H1 (cell line): ENCODE data around the gene IQCF5. TPM values are rescaled to one million over a fixed set of nuclear protein-coding genes. Genes with fewer than 3 reads are reported as not detected.
"Not testable (repeated sequence)": the region's sequence is repeated elsewhere in the genome, so short reads cannot be mapped to it uniquely, and the experiment has no call there.

ENCODE experiments used
- CTCF ChIA-PET: fragments of 300-600 bp; sonication (Branson Sonifier 250); formaldehyde crosslinking; loops from one replicate; lab custom pipeline; 2021; ENCODE audit not compliant: partially characterized antibody; lab: Charles Lee
- POLR2A ChIA-PET: fragments of 300-600 bp; sonication (Branson Sonifier 250); formaldehyde crosslinking; loops from one replicate; lab custom pipeline; 2021; ENCODE audit warnings: inconsistent platforms; ENCODE audit not compliant: partially characterized antibody; lab: Charles Lee
- DNase-seq, 2 experiments: peaks; one replicate each; pipeline versions ENCODE4 v3.0.0 to v3.0.0-alpha.2; 2010 to 2022; ENCODE audit warnings: low spot score in 2 of 2, low read depth in 1 of 2, mixed read lengths in 1 of 2
- FAIRE-seq: peaks from 2 replicates; lab custom pipeline; 2011; peaks lifted over from hg19 to GRCh38; lab: Jason Lieb, UNC
- H2AFZ ChIP-seq: 2 replicates; pipeline ENCODE4 v1.8.1; 2012; ENCODE audit warnings: low read length, inconsistent platforms
- H2AK5ac ChIP-seq: 2 replicates; pipeline ENCODE4 v1.6.1; 2013; ENCODE audit warnings: low read depth, low read length
- H2BK120ac ChIP-seq: replicated peaks from 2 replicates; pipeline ENCODE3; 2013; ENCODE audit warnings: low read depth, low read length, inconsistent platforms
- H2BK12ac ChIP-seq: 2 replicates; pipeline ENCODE4 v1.6.1; 2013; ENCODE audit warnings: low read depth, low read length
- H2BK15ac ChIP-seq: 2 replicates; pipeline ENCODE4 v1.6.1; 2013; ENCODE audit warnings: low read length
- H2BK20ac ChIP-seq: 2 replicates; pipeline ENCODE4 v1.6.1; 2013; ENCODE audit warnings: low read length
- H2BK5ac ChIP-seq: 2 replicates; pipeline ENCODE4 v1.6.1; 2013; ENCODE audit warnings: low read depth, low read length
- H3K14ac ChIP-seq: 2 replicates; pipeline ENCODE4 v1.6.1; 2013; ENCODE audit warnings: inconsistent platforms; ENCODE audit not compliant: insufficient read length
- H3K18ac ChIP-seq: 2 replicates; pipeline ENCODE4 v1.6.1; 2013; ENCODE audit warnings: low read length; ENCODE audit errors: extremely low read depth
- H3K23ac ChIP-seq: 2 replicates; pipeline ENCODE4 v1.6.1; 2013; ENCODE audit warnings: inconsistent platforms; ENCODE audit not compliant: insufficient read length
- H3K23me2 ChIP-seq: 2 replicates; pipeline ENCODE4 v1.6.1; 2013; ENCODE audit warnings: low read depth, low read length
- H3K27ac ChIP-seq: 2 replicates; pipeline ENCODE4 v1.6.1; 2011; ENCODE audit warnings: low read depth, low read length, inconsistent platforms
- H3K27me3 ChIP-seq, 4 experiments: replicated peaks in 1 of 4; 1 replicate in 1 of 4; 2 replicates in 3 of 4; pipeline versions ENCODE4 v1.6.1 to v1.8.1; 2011 to 2013; ENCODE audit warnings: low read length in 3 of 4, mild to moderate bottlenecking in 3 of 4, inconsistent platforms in 2 of 4, mixed read lengths in 2 of 4, moderate library complexity in 1 of 4; ENCODE audit not compliant: control insufficient read depth in 3 of 4, insufficient read depth in 3 of 4; ENCODE audit errors: extremely low read depth in 1 of 4
- H3K36me3 ChIP-seq, 4 experiments: 2 replicates each; pipeline versions ENCODE4 v1.6.1 to v1.8.1; 2011 to 2013; ENCODE audit warnings: mild to moderate bottlenecking in 4 of 4, low read length in 3 of 4, moderate library complexity in 2 of 4, control low read depth in 1 of 4, inconsistent platforms in 1 of 4; ENCODE audit not compliant: insufficient read depth in 4 of 4, control insufficient read depth in 2 of 4
- H3K4ac ChIP-seq: replicated peaks from 2 replicates; pipeline ENCODE3; 2013; ENCODE audit warnings: low read length, low read depth, mixed read lengths, inconsistent platforms; ENCODE audit not compliant: insufficient read length
- H3K4me1 ChIP-seq, 4 experiments: replicated peaks in 1 of 4; 1 replicate in 1 of 4; 2 replicates in 3 of 4; pipeline versions ENCODE4 v1.6.1 to v1.8.1; 2011 to 2013; ENCODE audit warnings: low read length in 3 of 4, inconsistent platforms in 2 of 4, mixed read lengths in 1 of 4; ENCODE audit not compliant: insufficient read depth in 4 of 4, control insufficient read depth in 3 of 4
- H3K4me2 ChIP-seq, 2 experiments: 2 replicates each; pipeline versions ENCODE4 v1.6.1 to v1.8.1; 2011 to 2013; ENCODE audit warnings: low read depth in 2 of 2, low read length in 2 of 2, control low read depth in 1 of 2, inconsistent platforms in 1 of 2, mild to moderate bottlenecking in 1 of 2; ENCODE audit not compliant: insufficient read depth in 1 of 2
- H3K4me3 ChIP-seq, 4 experiments: fragments of 200-600, 300-600 bp in 1 of 4; sonication (generic), shearing (Covaris generic), sonication (Bioruptor Twin) in 1 of 4; 2 replicates each; pipeline versions ENCODE4 v1.5.1 to v1.8.1; 2011 to 2016; ENCODE audit warnings: low read length in 4 of 4, low read depth in 3 of 4, control low read depth in 2 of 4, inconsistent platforms in 2 of 4, mild to moderate bottlenecking in 2 of 4, mixed read lengths in 1 of 4, moderate library complexity in 1 of 4; ENCODE audit not compliant: insufficient read depth in 2 of 4; ENCODE audit errors: extremely low read depth in 1 of 4
- H3K56ac ChIP-seq: replicated peaks from 2 replicates; pipeline ENCODE3; 2013; ENCODE audit warnings: low read depth, mild to moderate bottlenecking, mixed read lengths, low read length, inconsistent platforms; ENCODE audit not compliant: insufficient read length
- H3K79me1 ChIP-seq: 2 replicates; pipeline ENCODE4 v1.6.1; 2013; ENCODE audit warnings: low read depth, low read length, control low read depth
- H3K79me2 ChIP-seq, 2 experiments: 2 replicates each; pipeline versions ENCODE4 v1.6.1 to v1.8.1; 2012 to 2013; ENCODE audit warnings: low read length in 2 of 2, mild to moderate bottlenecking in 2 of 2, inconsistent platforms in 1 of 2; ENCODE audit not compliant: insufficient read depth in 2 of 2, control insufficient read depth in 1 of 2
- H3K9ac ChIP-seq, 4 experiments: replicated peaks in 1 of 4; 1 replicate in 1 of 4; 2 replicates in 3 of 4; pipeline versions ENCODE4 v1.6.1 to v1.8.1; 2011 to 2013; ENCODE audit warnings: low read depth in 3 of 4, low read length in 3 of 4, control low read depth in 2 of 4, mild to moderate bottlenecking in 2 of 4, moderate library complexity in 2 of 4, inconsistent platforms in 1 of 4; ENCODE audit errors: extremely low read depth in 1 of 4
- H3K9me3 ChIP-seq, 2 experiments: 2 replicates each; pipeline versions ENCODE4 v1.6.1 to v1.8.1; 2012 to 2013; ENCODE audit warnings: mild to moderate bottlenecking in 2 of 2, moderate library complexity in 2 of 2, control low read depth in 1 of 2, inconsistent platforms in 1 of 2, low read depth in 1 of 2, low read length in 1 of 2, mixed read lengths in 1 of 2; ENCODE audit not compliant: insufficient read depth in 2 of 2
- H4K20me1 ChIP-seq, 2 experiments: replicated peaks in 1 of 2; 2 replicates each; pipeline versions ENCODE3 to v1.8.1; 2011 to 2013; ENCODE audit warnings: inconsistent platforms in 2 of 2, low read length in 2 of 2, mild to moderate bottlenecking in 1 of 2; ENCODE audit not compliant: insufficient read depth in 2 of 2, control insufficient read depth in 1 of 2
- H4K5ac ChIP-seq: 2 replicates; pipeline ENCODE4 v1.6.1; 2013; ENCODE audit warnings: low read length, low read depth, mixed read lengths, inconsistent platforms; ENCODE audit not compliant: insufficient read length
- H4K8ac ChIP-seq: 2 replicates; pipeline ENCODE4 v1.8.0; 2013; ENCODE audit warnings: mild to moderate bottlenecking, moderate library complexity, low read length, inconsistent platforms; ENCODE audit not compliant: insufficient read depth; ENCODE audit errors: extremely low read depth
- H4K91ac ChIP-seq: replicated peaks from 2 replicates; pipeline ENCODE3; 2013; ENCODE audit warnings: low read length, mixed read lengths, inconsistent platforms; ENCODE audit not compliant: insufficient read length
- POLR2A ChIP-seq, 2 experiments: IDR thresholded peaks; 1 replicate in 1 of 2; 2 replicates in 1 of 2; pipeline ENCODE4 v1.6.1; 2011; ENCODE audit warnings: low read depth in 2 of 2, low read length in 2 of 2, mild to moderate bottlenecking in 2 of 2; ENCODE audit errors: control extremely low read depth in 1 of 2
- RBBP5 ChIP-seq: IDR thresholded peaks from 2 replicates; pipeline ENCODE4 v1.7.1; 2012; ENCODE audit warnings: low read depth, mild to moderate bottlenecking, inconsistent platforms, low read length, moderate library complexity, borderline replicate concordance
- WGBS, 2 experiments: shearing (Covaris generic) in 1 of 2; methylation state at CpG; one replicate each; pipeline versions ENCODE4 v1.1.6 to v1.1.7; 2013 to 2015; ENCODE audit warnings: low lambda C conversion rate in 2 of 2, mixed read lengths in 2 of 2, inconsistent platforms in 1 of 2, low coverage in 1 of 2, missing lambda C conversion rate in 1 of 2; ENCODE audit not compliant: insufficient replicate concordance in 2 of 2, insufficient coverage in 1 of 2, insufficient read length in 1 of 2; ENCODE audit errors: extremely low coverage in 1 of 2, missing lambda C conversion rate in 1 of 2; 5-methylcytosine and 5-hydroxymethylcytosine counted together
- polyA plus RNA-seq, 7 experiments: library from polyadenylated mRNA; depleted of rRNA in 3 of 7; stranded (reverse) in 5 of 7; unstranded in 2 of 7; fragments of >200 nt in 5 of 7; fragments of 200-250 nt in 2 of 7; gene quantifications; 1 replicate in 5 of 7; 2 replicates in 1 of 7; 4 replicates in 1 of 7; pipeline versions ENCODE4 v1.2.1 to v1.2.3, GENCODE V29; 2011 to 2013; ENCODE audit warnings: missing spikeins in 2 of 7, mixed read lengths in 2 of 7
- total RNA-seq: library from RNA; stranded (reverse); fragmentation: NEBNext Ultra II Directional; extraction: Animal tissue kit (Norgen Biotek cat#: 25700); gene quantifications from 2 replicates; pipeline ENCODE4 v1.2.1, GENCODE V29; 2021

Gene IQCF5
- total and polyA plus RNA-seq, 2 of the 8 experiments (the other 6 are each of a cell fraction or from before 2014, with no cell fraction given) = not detected

DNA sequence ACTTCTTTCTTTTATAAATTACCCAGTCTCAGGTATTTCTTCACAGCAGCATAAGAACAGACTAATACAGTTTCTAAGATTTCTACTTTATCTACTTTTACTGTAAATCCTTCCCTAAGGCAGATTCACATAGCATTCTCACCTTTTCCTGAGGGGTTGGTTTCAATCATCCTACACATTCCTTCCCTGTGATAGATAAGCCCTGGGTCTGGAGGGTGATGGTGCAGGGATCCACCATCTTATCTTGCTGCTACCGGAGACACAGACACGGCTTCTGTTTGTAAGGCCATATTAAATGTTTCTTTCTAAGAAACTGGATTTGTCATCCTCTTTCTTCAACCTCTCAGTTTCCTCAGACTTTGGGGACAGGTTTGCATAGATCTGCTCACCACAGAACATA lies 6.1 kb downstream of the IQCF5 start (continued):
- TF ChIP-seq POLR2A (IDR thresholded peaks at IDR 0.05; ENCODE audit: control extremely low read depth in 1 of 2, low read depth in 2 of 2, low read length in 2 of 2) (no peak), RBBP5 (no peak)

- H3K23me2 ChIP-seq, H3K9ac ChIP-seq, H3K27ac ChIP-seq, H2BK15ac ChIP-seq, H2BK120ac ChIP-seq, CTCF ChIA-PET, H2BK5ac ChIP-seq, H4K20me1 ChIP-seq, H4K5ac ChIP-seq, H3K14ac ChIP-seq, H3K18ac ChIP-seq, H2BK12ac ChIP-seq, H3K4me3 ChIP-seq, H3K4me2 ChIP-seq, H3K36me3 ChIP-seq, H3K4me1 ChIP-seq, H3K23ac ChIP-seq, H4K91ac ChIP-seq, H2AK5ac ChIP-seq, H3K79me1 ChIP-seq, H3K27me3 ChIP-seq, H3K79me2 ChIP-seq, H3K4ac ChIP-seq, H2BK20ac ChIP-seq, FAIRE-seq, H3K9me3 ChIP-seq, H3K56ac ChIP-seq, POLR2A ChIA-PET, DNase-seq, H4K8ac ChIP-seq: not testable (repeated sequence)
- peak overlapping the region; percentile 49; the same call in 1 of the 2 replicates for H2AFZ ChIP-seq
- 94% methylated on average over 1 of the region's 1 CpG; no CpG with 5 or more reads in 1 of the 2 experiments for WGBS, 2 experiments
These were observed 6.5 kb downstream of the IQCF5 start for GRCh38 chr3:51868896-51869295.
